H9 (cell line): ENCODE results near the gene PRPF6. TPM values are rescaled to one million over a fixed set of nuclear protein-coding genes. Genes with fewer than 3 reads are reported as not detected.
"Not testable (repeated sequence)": the region's sequence is repeated elsewhere in the genome, so short reads cannot be mapped to it uniquely, and the experiment has no call there.

ENCODE experiments used
- DNase-seq: peaks from one replicate; pipeline ENCODE4 v3.0.0-alpha.2; 2017
- H2AFZ ChIP-seq: one replicate; pipeline ENCODE4 v1.6.1; 2013; ENCODE audit warnings: mild to moderate bottlenecking, low read length, control low read depth, moderate library complexity
- H2AK5ac ChIP-seq: 2 replicates; pipeline ENCODE4 v1.6.1; 2013; ENCODE audit warnings: low read length, control low read depth, mixed read lengths; ENCODE audit not compliant: insufficient read length
- H2BK120ac ChIP-seq: one replicate; pipeline ENCODE4 v1.6.1; 2013; ENCODE audit warnings: low read depth, mild to moderate bottlenecking, low read length, control low read depth, inconsistent platforms; ENCODE audit not compliant: poor library complexity, severe bottlenecking
- H2BK12ac ChIP-seq: 2 replicates; pipeline ENCODE4 v1.6.1; 2013; ENCODE audit warnings: low read length, control low read depth, mixed read lengths, low read depth; ENCODE audit not compliant: insufficient read length
- H2BK15ac ChIP-seq: 2 replicates; pipeline ENCODE4 v1.6.1; 2013; ENCODE audit warnings: low read depth, low read length, control low read depth
- H2BK20ac ChIP-seq: one replicate; pipeline ENCODE4 v1.6.1; 2013; ENCODE audit warnings: low read depth, mild to moderate bottlenecking, low read length, control low read depth, inconsistent platforms; ENCODE audit not compliant: poor library complexity, severe bottlenecking
- H2BK5ac ChIP-seq: 2 replicates; pipeline ENCODE4 v1.6.1; 2013; ENCODE audit warnings: low read length, control low read depth, mixed read lengths; ENCODE audit not compliant: insufficient read length
- H3K14ac ChIP-seq: 2 replicates; pipeline ENCODE4 v1.6.1; 2013; ENCODE audit warnings: low read length, control low read depth; ENCODE audit not compliant: insufficient read depth
- H3K18ac ChIP-seq: 2 replicates; pipeline ENCODE4 v1.6.1; 2013; ENCODE audit warnings: low read depth, mild to moderate bottlenecking, mixed read lengths, low read length, control low read depth; ENCODE audit not compliant: insufficient read length
- H3K23ac ChIP-seq: 2 replicates; pipeline ENCODE4 v1.6.1; 2013; ENCODE audit warnings: low read length, control low read depth, mixed read lengths, low read depth; ENCODE audit not compliant: insufficient read length
- H3K23me2 ChIP-seq: 2 replicates; pipeline ENCODE4 v1.6.1; 2013; ENCODE audit warnings: low read depth, mild to moderate bottlenecking, mixed read lengths, low read length, control low read depth; ENCODE audit not compliant: insufficient read length, poor library complexity, severe bottlenecking
- H3K27ac ChIP-seq: 2 replicates; pipeline ENCODE4 v1.5.1; 2013; ENCODE audit warnings: low read length, control low read depth, mixed read lengths, low read depth; ENCODE audit not compliant: insufficient read length
- H3K27me3 ChIP-seq: 2 replicates; pipeline ENCODE4 v1.6.1; 2013; ENCODE audit warnings: low read length, control low read depth, inconsistent platforms; ENCODE audit not compliant: insufficient read depth
- H3K4ac ChIP-seq: 2 replicates; pipeline ENCODE4 v1.6.1; 2013; ENCODE audit warnings: low read depth, mild to moderate bottlenecking, control low read depth, inconsistent platforms, low read length, moderate library complexity
- H3K4me1 ChIP-seq: 2 replicates; pipeline ENCODE4 v1.6.1; 2013; ENCODE audit warnings: low read length, control low read depth, inconsistent platforms; ENCODE audit not compliant: insufficient read depth
- H3K4me2 ChIP-seq: 2 replicates; pipeline ENCODE4 v1.6.1; 2013; ENCODE audit warnings: low read length, control low read depth, mixed read lengths; ENCODE audit not compliant: insufficient read length, insufficient read depth
- H3K56ac ChIP-seq: 2 replicates; pipeline ENCODE4 v1.6.1; 2013; ENCODE audit warnings: low read depth, mild to moderate bottlenecking, mixed read lengths, low read length, control low read depth; ENCODE audit not compliant: insufficient read length
- H3K79me1 ChIP-seq: 2 replicates; pipeline ENCODE4 v1.6.1; 2013; ENCODE audit warnings: low read depth, mild to moderate bottlenecking, moderate library complexity, low read length, control low read depth, inconsistent platforms; ENCODE audit not compliant: insufficient read depth, poor library complexity, severe bottlenecking
- H3K79me2 ChIP-seq: 2 replicates; pipeline ENCODE4 v1.6.1; 2013; ENCODE audit warnings: low read length, control low read depth, inconsistent platforms; ENCODE audit not compliant: insufficient read depth
- H3K9ac ChIP-seq: 2 replicates; pipeline ENCODE4 v1.6.1; 2013; ENCODE audit warnings: low read length, control low read depth, mixed read lengths; ENCODE audit not compliant: insufficient read length; ENCODE audit errors: extremely low read depth
- H3K9me3 ChIP-seq: one replicate; pipeline ENCODE4 v1.6.1; 2013; ENCODE audit warnings: low read depth, low read length, inconsistent platforms; ENCODE audit not compliant: control insufficient read depth
- H3T11ph ChIP-seq: one replicate; pipeline ENCODE4 v1.6.1; 2013; ENCODE audit warnings: mild to moderate bottlenecking, low read length, control low read depth, inconsistent platforms
- H4K20me1 ChIP-seq: one replicate; pipeline ENCODE4 v1.6.1; 2013; ENCODE audit not compliant: control insufficient read depth, insufficient read length, insufficient read depth
- H4K5ac ChIP-seq: 2 replicates; pipeline ENCODE4 v1.6.1; 2013; ENCODE audit warnings: low read depth, mild to moderate bottlenecking, mixed read lengths, low read length, control low read depth; ENCODE audit not compliant: insufficient read length
- H4K8ac ChIP-seq: replicated peaks from 2 replicates; pipeline ENCODE4 v1.6.1; 2013; ENCODE audit warnings: low read length, control low read depth, mixed read lengths, low read depth; ENCODE audit not compliant: insufficient read length
- H4K91ac ChIP-seq: 2 replicates; pipeline ENCODE4 v1.6.1; 2013; ENCODE audit warnings: low read depth, mild to moderate bottlenecking, moderate library complexity, mixed read lengths, low read length, control low read depth; ENCODE audit not compliant: insufficient read length
- H3K27ac Mint-ChIP-seq, 3 experiments: 2 replicates in 2 of 3; 3 replicates in 1 of 3; pipeline ENCODE4 v1.8.0; 2020 to 2021; ENCODE audit warnings: mixed read lengths in 3 of 3, mild to moderate bottlenecking in 1 of 3, moderate library complexity in 1 of 3
- H3K27me3 Mint-ChIP-seq: 2 replicates; pipeline ENCODE4 v1.8.0; 2021; ENCODE audit warnings: low read depth, mild to moderate bottlenecking, moderate library complexity, mixed read lengths
- H3K36me3 Mint-ChIP-seq, 3 experiments: 2 replicates in 2 of 3; 3 replicates in 1 of 3; pipeline ENCODE4 v1.8.0; 2020 to 2021; ENCODE audit warnings: low read depth in 3 of 3, mixed read lengths in 3 of 3; ENCODE audit not compliant: insufficient read depth in 1 of 3
- H3K4me1 Mint-ChIP-seq, 2 experiments: 2 replicates each; pipeline ENCODE4 v1.8.0; 2020; ENCODE audit warnings: mixed read lengths in 2 of 2
- H3K4me3 Mint-ChIP-seq, 2 experiments: 2 replicates in 1 of 2; 3 replicates in 1 of 2; pipeline ENCODE4 v1.8.0; 2020 to 2021; ENCODE audit warnings: mild to moderate bottlenecking in 2 of 2, mixed read lengths in 2 of 2, moderate library complexity in 1 of 2
- H3K9me3 Mint-ChIP-seq, 2 experiments: 2 replicates in 1 of 2; 3 replicates in 1 of 2; pipeline ENCODE4 v1.8.0; 2020; ENCODE audit warnings: mild to moderate bottlenecking in 2 of 2, mixed read lengths in 2 of 2, moderate library complexity in 1 of 2
- WGBS: extraction: QIAGEN DNeasy Blood & Tissue Kit; methylation state at CpG from one replicate; pipeline ENCODE4 v1.1.7; 2013; ENCODE audit warnings: missing lambda C conversion rate, low lambda C conversion rate, mixed read lengths; ENCODE audit not compliant: insufficient read length; ENCODE audit errors: extremely low coverage; 5-methylcytosine and 5-hydroxymethylcytosine counted together
- total RNA-seq: library from RNA; stranded (reverse); gene quantifications from 2 replicates; pipeline ENCODE4 v1.2.1, GENCODE V29; 2021
- TF ChIP-seq, protein P1 (sequence below): fragments of 200-600 bp; sonication (generic); conservative IDR thresholded peaks from 3 replicates; pipeline ENCODE4 v1.8.0; 2021; ENCODE audit warnings: antibody characterized with exemption, mild to moderate bottlenecking

Gene PRPF6
- total RNA-seq, 1 experiment from 2014 or later, result 87.9 TPM

DNA sequence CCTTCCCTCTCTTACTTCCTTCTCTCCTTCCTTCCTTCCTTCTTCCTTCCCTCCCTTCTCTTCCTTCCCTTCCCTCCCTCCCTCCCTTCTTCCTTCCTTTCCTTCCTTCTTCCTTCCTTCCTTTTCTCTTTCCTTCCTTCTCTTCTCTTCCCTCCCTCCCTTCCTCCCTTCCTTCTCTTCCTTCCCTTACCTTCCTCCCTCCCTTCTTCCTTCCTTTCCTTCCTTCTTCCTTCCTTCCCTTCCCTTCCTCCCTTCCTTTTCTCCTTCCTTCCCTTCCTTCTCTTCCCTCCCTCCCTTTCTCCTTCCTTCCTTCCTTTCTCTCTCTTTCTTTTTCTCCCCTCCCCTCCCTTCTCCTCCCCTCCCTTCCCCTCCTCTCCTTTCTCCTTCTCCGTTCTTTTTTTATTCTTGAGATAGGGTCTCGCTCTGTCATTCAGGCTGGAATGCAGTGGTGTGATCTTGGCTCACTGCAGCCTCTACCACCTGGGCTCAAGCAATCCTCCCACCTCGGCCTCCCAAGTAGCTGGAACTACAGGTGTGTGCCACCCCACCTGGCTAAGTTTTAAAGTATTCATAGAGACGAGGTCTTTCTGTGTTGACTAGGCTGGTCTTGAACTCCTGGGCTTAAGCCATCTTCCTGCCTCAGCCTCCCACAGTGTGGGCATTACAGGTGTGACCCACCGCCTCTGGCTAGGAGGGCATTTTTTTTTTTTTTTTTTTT, 10.1 kb upstream of the PRPF6 start:
- H3K18ac ChIP-seq, result no peak overlapping the region
- no peak overlapping the region for H4K91ac ChIP-seq
- no peaks in the 10 kb centered on the region for H3K79me2 ChIP-seq
- no peaks in the 10 kb centered on the region for H3K79me1 ChIP-seq
- no peak for DNase-seq
- no peak overlapping the region for H4K5ac ChIP-seq
- no peak overlapping the region for H3K14ac ChIP-seq
- no peak overlapping the region for H2AFZ ChIP-seq
- H4K8ac ChIP-seq, result no peak overlapping the region
- Mint-ChIP-seq H3K36me3 (peaks cover 6 to 31% (median 22%) of the 10 kb centered on the region in 3 experiments), H3K9me3 (peaks cover 2 to 8% of the 10 kb centered on the region in 2 experiments; a peak in 3 of 5 replicates), H3K4me3 (peak overlapping the region; percentile 64 to 80), H3K4me1 (peaks cover 18 to 23% of the 10 kb centered on the region in 2 experiments), H3K27me3 (peaks cover 14% of the 10 kb centered on the region), H3K27ac (no peak overlapping the region)
- H3K23ac ChIP-seq, result no peak overlapping the region
- peaks cover 11% of the 10 kb centered on the region for H3K23me2 ChIP-seq
- no peak overlapping the region for H3K56ac ChIP-seq
- H3K9ac ChIP-seq, result no peak overlapping the region
- no peaks in the 10 kb centered on the region; the same call in 1 of the 2 replicates for H3K27me3 ChIP-seq
- H3K4me1 ChIP-seq, result no peaks in the 10 kb centered on the region; the same call in 1 of the 2 replicates
- H2BK15ac ChIP-seq, result no peak overlapping the region
- no peak overlapping the region for H2BK20ac ChIP-seq
- no peak overlapping the region for H2BK120ac ChIP-seq
- no peak overlapping the region for H3K4ac ChIP-seq
- TF ChIP-seq, protein P1, sequence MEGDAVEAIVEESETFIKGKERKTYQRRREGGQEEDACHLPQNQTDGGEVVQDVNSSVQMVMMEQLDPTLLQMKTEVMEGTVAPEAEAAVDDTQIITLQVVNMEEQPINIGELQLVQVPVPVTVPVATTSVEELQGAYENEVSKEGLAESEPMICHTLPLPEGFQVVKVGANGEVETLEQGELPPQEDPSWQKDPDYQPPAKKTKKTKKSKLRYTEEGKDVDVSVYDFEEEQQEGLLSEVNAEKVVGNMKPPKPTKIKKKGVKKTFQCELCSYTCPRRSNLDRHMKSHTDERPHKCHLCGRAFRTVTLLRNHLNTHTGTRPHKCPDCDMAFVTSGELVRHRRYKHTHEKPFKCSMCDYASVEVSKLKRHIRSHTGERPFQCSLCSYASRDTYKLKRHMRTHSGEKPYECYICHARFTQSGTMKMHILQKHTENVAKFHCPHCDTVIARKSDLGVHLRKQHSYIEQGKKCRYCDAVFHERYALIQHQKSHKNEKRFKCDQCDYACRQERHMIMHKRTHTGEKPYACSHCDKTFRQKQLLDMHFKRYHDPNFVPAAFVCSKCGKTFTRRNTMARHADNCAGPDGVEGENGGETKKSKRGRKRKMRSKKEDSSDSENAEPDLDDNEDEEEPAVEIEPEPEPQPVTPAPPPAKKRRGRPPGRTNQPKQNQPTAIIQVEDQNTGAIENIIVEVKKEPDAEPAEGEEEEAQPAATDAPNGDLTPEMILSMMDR, result no peak
- no peak overlapping the region for H3T11ph ChIP-seq
- H2BK5ac ChIP-seq, result no peak overlapping the region
- no peaks in the 10 kb centered on the region for H4K20me1 ChIP-seq
- H3K4me2 ChIP-seq, result no peak overlapping the region
- H3K9me3 ChIP-seq, result peaks cover 26% of the 10 kb centered on the region
- WGBS, result no CpG with 5 or more reads among the region's 5 CpGs
- no peak overlapping the region for H2BK12ac ChIP-seq
- no peak overlapping the region for H3K27ac ChIP-seq
- H2AK5ac ChIP-seq, result no peak overlapping the region

DNA sequence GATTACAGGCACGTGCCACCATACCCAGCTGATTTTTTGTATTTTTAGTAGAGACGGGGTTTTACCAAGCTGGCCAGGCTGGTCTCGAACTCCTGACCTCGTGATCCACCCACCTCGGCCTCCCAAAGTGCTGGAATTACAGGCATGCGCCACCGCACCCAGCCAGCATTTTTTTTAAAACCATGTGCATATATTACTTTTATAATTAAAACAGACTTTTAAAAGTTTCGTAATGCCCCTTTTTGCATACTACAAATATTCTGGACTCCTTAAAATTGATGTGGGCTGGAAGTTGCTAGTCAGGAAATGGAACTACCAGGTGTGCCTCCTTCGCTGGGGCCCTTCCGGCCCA, 9.0 kb upstream of the PRPF6 start:
- not testable (repeated sequence) for H2BK5ac ChIP-seq, H2BK120ac ChIP-seq, H4K91ac ChIP-seq, H3K56ac ChIP-seq, H2BK15ac ChIP-seq, H3K14ac ChIP-seq, H3K79me2 ChIP-seq, DNase-seq, H3K9me3 Mint-ChIP-seq, H4K5ac ChIP-seq, H3K23ac ChIP-seq, H3T11ph ChIP-seq, H3K79me1 ChIP-seq, H3K27ac ChIP-seq, H4K8ac ChIP-seq, H3K27me3 ChIP-seq, H3K9ac ChIP-seq, H2BK12ac ChIP-seq, H3K27ac Mint-ChIP-seq, H2AFZ ChIP-seq, H3K4me2 ChIP-seq, H2BK20ac ChIP-seq, H3K18ac ChIP-seq, H2AK5ac ChIP-seq, H4K20me1 ChIP-seq, H3K4ac ChIP-seq, H3K4me1 ChIP-seq
- H3K23me2 ChIP-seq, result peaks cover 11% of the 10 kb centered on the region
- no CpG with 5 or more reads among the region's 10 CpGs for WGBS
- Mint-ChIP-seq H3K27me3 (peaks cover 14% of the 10 kb centered on the region), H3K4me1 (peaks cover 18 to 23% of the 10 kb centered on the region in 2 experiments), H3K36me3 (peaks cover 2 to 20% (median 14%) of the 10 kb centered on the region in 3 experiments), H3K4me3 (0 out of 5 replicates have a peak overlapping the region, but pooled peaks of 1 of the 2 experiments have one; percentile 23)
- peaks cover 15% of the 10 kb centered on the region for H3K9me3 ChIP-seq
